ENCODE data around the gene APBA1.

GRCh38 chr9:69696802-69697201, 24.6 kb upstream of the APBA1 start:
- no peak for TF ChIP-seq CTCF (IDR thresholded peaks at IDR 0.05)
- TF ChIP-seq EZH2phosphoT487 (IDR thresholded peaks at IDR 0.05), result no peak

All from neural progenitor cell (in vitro differentiated cells).